Measurements from ENCODE around the gene PLXNA2.

The PLXNA2 gene

GRCh38 chr1:208230668-208231529 lies 13.3 kb downstream of the PLXNA2 start:
- FAIRE-seq (no peak), DNase-seq (ENCODE audit: insufficient read length, low spot score) (no peak)
- no peak for TF ChIP-seq POLR2AphosphoS5 (IDR thresholded peaks at IDR 0.05; ENCODE audit: low read depth, low read length)
- TF ChIP-seq TAF1 (IDR thresholded peaks at IDR 0.05; ENCODE audit: low read depth, low read length) = no peak
- TF ChIP-seq SPI1 (IDR thresholded peaks at IDR 0.05; ENCODE audit: low read depth, low read length) = no peak
- no peak for TF ChIP-seq PAX5 (IDR thresholded peaks at IDR 0.05; ENCODE audit: insufficient read depth, low read length, severe bottlenecking)
- TF ChIP-seq POLR2A (IDR thresholded peaks at IDR 0.05; ENCODE audit: low read depth, low read length) = no peak
- TF ChIP-seq POU2F2 (IDR thresholded peaks at IDR 0.05; ENCODE audit: low read depth, low read length) = no peak

GRCh38 chr1:208228550-208228949 lies 15.6 kb downstream of the PLXNA2 start:
- FAIRE-seq (no peak), DNase-seq (ENCODE audit: insufficient read length, low spot score) (no peak)

GRCh38 chr1:208228026-208228425 lies 16.2 kb downstream of the PLXNA2 start:
- no peak for DNase-seq (ENCODE audit: insufficient read length, low spot score)
- TF ChIP-seq SPI1 (IDR thresholded peaks at IDR 0.05; ENCODE audit: low read depth, low read length) (no peak), POLR2A (IDR thresholded peaks at IDR 0.05; ENCODE audit: low read depth, low read length) (no peak), POLR2AphosphoS5 (IDR thresholded peaks at IDR 0.05; ENCODE audit: low read depth, low read length) (no peak), PAX5 (IDR thresholded peaks at IDR 0.05; ENCODE audit: insufficient read depth, low read length, severe bottlenecking) (no peak), TAF1 (IDR thresholded peaks at IDR 0.05; ENCODE audit: low read depth, low read length) (no peak), POU2F2 (IDR thresholded peaks at IDR 0.05; ENCODE audit: low read depth, low read length) (no peak)
- no peak for FAIRE-seq

More at GRCh38 chr1:208228550-208228949, 15.6 kb downstream of the PLXNA2 start:
- no peak for TF ChIP-seq POLR2A (IDR thresholded peaks at IDR 0.05; ENCODE audit: low read depth, low read length)
- no peak for TF ChIP-seq POU2F2 (IDR thresholded peaks at IDR 0.05; ENCODE audit: low read depth, low read length)
- no peak for TF ChIP-seq PAX5 (IDR thresholded peaks at IDR 0.05; ENCODE audit: insufficient read depth, low read length, severe bottlenecking)
- no peak for TF ChIP-seq POLR2AphosphoS5 (IDR thresholded peaks at IDR 0.05; ENCODE audit: low read depth, low read length)
- TF ChIP-seq TAF1 (IDR thresholded peaks at IDR 0.05; ENCODE audit: low read depth, low read length) = no peak
- TF ChIP-seq SPI1 (IDR thresholded peaks at IDR 0.05; ENCODE audit: low read depth, low read length) = no peak

- TF ChIP-seq TAF1 (IDR thresholded peaks at IDR 0.05; ENCODE audit: low read depth, low read length) = no peak
- no peak for TF ChIP-seq POU2F2 (IDR thresholded peaks at IDR 0.05; ENCODE audit: low read depth, low read length)
- no peak for TF ChIP-seq PAX5 (IDR thresholded peaks at IDR 0.05; ENCODE audit: insufficient read depth, low read length, severe bottlenecking)
- TF ChIP-seq SPI1 (IDR thresholded peaks at IDR 0.05; ENCODE audit: low read depth, low read length) = no peak
- TF ChIP-seq POLR2A (IDR thresholded peaks at IDR 0.05; ENCODE audit: low read depth, low read length) = no peak
- no peak for TF ChIP-seq POLR2AphosphoS5 (IDR thresholded peaks at IDR 0.05; ENCODE audit: low read depth, low read length)
- no peak for DNase-seq (ENCODE audit: insufficient read length, low spot score)
- no peak for FAIRE-seq
Measured at GRCh38 chr1:208227366-208227765, 16.8 kb downstream of the PLXNA2 start.

GRCh38 chr1:208225954-208226937 lies 17.9 kb downstream of the PLXNA2 start:
- FAIRE-seq (no peak), DNase-seq (ENCODE audit: insufficient read length, low spot score) (no peak)
- TF ChIP-seq SPI1 (IDR thresholded peaks at IDR 0.05; ENCODE audit: low read depth, low read length) (no peak), POLR2A (IDR thresholded peaks at IDR 0.05; ENCODE audit: low read depth, low read length) (no peak), PAX5 (IDR thresholded peaks at IDR 0.05; ENCODE audit: insufficient read depth, low read length, severe bottlenecking) (no peak), POLR2AphosphoS5 (IDR thresholded peaks at IDR 0.05; ENCODE audit: low read depth, low read length) (no peak), POU2F2 (IDR thresholded peaks at IDR 0.05; ENCODE audit: low read depth, low read length) (no peak), TAF1 (IDR thresholded peaks at IDR 0.05; ENCODE audit: low read depth, low read length) (no peak)

- FAIRE-seq (no peak), DNase-seq (ENCODE audit: insufficient read length, low spot score) (no peak)
- TF ChIP-seq POLR2AphosphoS5 (IDR thresholded peaks at IDR 0.05; ENCODE audit: low read depth, low read length) (no peak), TAF1 (IDR thresholded peaks at IDR 0.05; ENCODE audit: low read depth, low read length) (no peak), SPI1 (IDR thresholded peaks at IDR 0.05; ENCODE audit: low read depth, low read length) (no peak), POU2F2 (IDR thresholded peaks at IDR 0.05; ENCODE audit: low read depth, low read length) (no peak), POLR2A (IDR thresholded peaks at IDR 0.05; ENCODE audit: low read depth, low read length) (no peak), PAX5 (IDR thresholded peaks at IDR 0.05; ENCODE audit: insufficient read depth, low read length, severe bottlenecking) (no peak)
Measured at GRCh38 chr1:208224192-208224713, 19.9 kb downstream of the PLXNA2 start.

GRCh38 chr1:208223136-208223535 lies 21.0 kb downstream of the PLXNA2 start:
- no peak for DNase-seq (ENCODE audit: insufficient read length, low spot score)
- no peak for TF ChIP-seq TAF1 (IDR thresholded peaks at IDR 0.05; ENCODE audit: low read depth, low read length)
- no peak for TF ChIP-seq POU2F2 (IDR thresholded peaks at IDR 0.05; ENCODE audit: low read depth, low read length)
- TF ChIP-seq PAX5 (IDR thresholded peaks at IDR 0.05; ENCODE audit: insufficient read depth, low read length, severe bottlenecking) = no peak
- no peak for TF ChIP-seq POLR2AphosphoS5 (IDR thresholded peaks at IDR 0.05; ENCODE audit: low read depth, low read length)
- no peak for TF ChIP-seq SPI1 (IDR thresholded peaks at IDR 0.05; ENCODE audit: low read depth, low read length)
- no peak for TF ChIP-seq POLR2A (IDR thresholded peaks at IDR 0.05; ENCODE audit: low read depth, low read length)
- no peak for FAIRE-seq

- FAIRE-seq (no peak), DNase-seq (ENCODE audit: insufficient read length, low spot score) (no peak)
Measured at GRCh38 chr1:208222376-208223126, 21.6 kb downstream of the PLXNA2 start.

More at GRCh38 chr1:208222376-208223126, 21.6 kb downstream of the PLXNA2 start:
- TF ChIP-seq SPI1 (IDR thresholded peaks at IDR 0.05; ENCODE audit: low read depth, low read length) = no peak
- TF ChIP-seq POLR2A (IDR thresholded peaks at IDR 0.05; ENCODE audit: low read depth, low read length) = no peak
- TF ChIP-seq PAX5 (IDR thresholded peaks at IDR 0.05; ENCODE audit: insufficient read depth, low read length, severe bottlenecking) = no peak
- TF ChIP-seq POLR2AphosphoS5 (IDR thresholded peaks at IDR 0.05; ENCODE audit: low read depth, low read length) = no peak
- no peak for TF ChIP-seq TAF1 (IDR thresholded peaks at IDR 0.05; ENCODE audit: low read depth, low read length)
- no peak for TF ChIP-seq POU2F2 (IDR thresholded peaks at IDR 0.05; ENCODE audit: low read depth, low read length)

All from GM12891 (cell line).